ENCODE results near the gene GRAMD2B.
"Not testable (repeated sequence)": the region's sequence is repeated elsewhere in the genome, so short reads cannot be mapped to it uniquely, and the experiment has no call there.

Gene GRAMD2B

GRCh38 chr5:126395198-126395597 lies 28.0 kb upstream of the GRAMD2B start:
- no peak overlapping the region for H3K4me3 ChIP-seq (ENCODE audit: low read depth, low read length)
- TF ChIP-seq CTCF (IDR thresholded peaks at IDR 0.05; ENCODE audit: borderline replicate concordance, insufficient read depth, low read depth, low read length): no peak

GRCh38 chr5:126395605-126396004 lies 27.6 kb upstream of the GRAMD2B start:
- no peak overlapping the region for H3K4me3 ChIP-seq (ENCODE audit: low read depth, low read length)
- TF ChIP-seq CTCF (IDR thresholded peaks at IDR 0.05; ENCODE audit: borderline replicate concordance, insufficient read depth, low read depth, low read length): no peak

- H3K4me3 ChIP-seq (ENCODE audit: low read depth, low read length): not testable (repeated sequence)
These were observed 26.5 kb upstream of the GRAMD2B start for GRCh38 chr5:126396721-126397120.

- H3K4me3 ChIP-seq (ENCODE audit: low read depth, low read length): no peak overlapping the region
- no peak for TF ChIP-seq CTCF (IDR thresholded peaks at IDR 0.05; ENCODE audit: borderline replicate concordance, insufficient read depth, low read depth, low read length)
These were observed 24.4 kb upstream of the GRAMD2B start for GRCh38 chr5:126398791-126399190.

- H3K4me3 ChIP-seq (ENCODE audit: low read depth, low read length): no peak overlapping the region
- no peak for TF ChIP-seq CTCF (IDR thresholded peaks at IDR 0.05; ENCODE audit: borderline replicate concordance, insufficient read depth, low read depth, low read length)
These were observed 22.5 kb upstream of the GRAMD2B start for GRCh38 chr5:126400621-126401251.

GRCh38 chr5:126402621-126403555 lies 20.3 kb upstream of the GRAMD2B start:
- H3K4me3 ChIP-seq (ENCODE audit: low read depth, low read length): no peak overlapping the region
- no peak for TF ChIP-seq CTCF (IDR thresholded peaks at IDR 0.05; ENCODE audit: borderline replicate concordance, insufficient read depth, low read depth, low read length)

- H3K4me3 ChIP-seq (ENCODE audit: low read depth, low read length): no peak overlapping the region
- TF ChIP-seq CTCF (IDR thresholded peaks at IDR 0.05; ENCODE audit: borderline replicate concordance, insufficient read depth, low read depth, low read length): no peak
These were observed 19.3 kb upstream of the GRAMD2B start for GRCh38 chr5:126403876-126404275.

All from GM12875 (cell line).